NAMALWA (cell line): ENCODE data around the gene NEMP1.
"Not testable (repeated sequence)": the region's sequence is repeated elsewhere in the genome, so short reads cannot be mapped to it uniquely, and the experiment has no call there.

Experiments used
- DNase-seq: peaks from one replicate; pipeline ENCODE4 v3.0.0-alpha.2; 2015; ENCODE audit warnings: low spot score

NEMP1 gene

GRCh38 chr12:57029457-57029856 lies 49.1 kb downstream of the NEMP1 start:
- no peak for DNase-seq

GRCh38 chr12:57027805-57028153 lies 50.8 kb downstream of the NEMP1 start:
- no peak for DNase-seq

- DNase-seq: no peak
Measured at GRCh38 chr12:57027011-57027804, 51.4 kb downstream of the NEMP1 start.

- DNase-seq: no peak
Measured at GRCh38 chr12:57025196-57025595, 53.4 kb downstream of the NEMP1 start.

- DNase-seq: not testable (repeated sequence)
Measured at GRCh38 chr12:57022324-57022723, 56.3 kb downstream of the NEMP1 start.

- DNase-seq: no peak
Measured at GRCh38 chr12:57019983-57020719, 58.4 kb downstream of the NEMP1 start.

GRCh38 chr12:57018906-57019305 lies 59.7 kb downstream of the NEMP1 start:
- no peak for DNase-seq

GRCh38 chr12:57018353-57018752 lies 60.2 kb downstream of the NEMP1 start:
- not testable (repeated sequence) for DNase-seq

GRCh38 chr12:57016348-57016747 lies 62.2 kb downstream of the NEMP1 start, which contains the start of gene TAC3:
Gene TAC3, minus strand, starts transcription at chr12:57016529. Its CDS starts 732 bp downstream, at chr12:57015797.
- DNase-seq: no peak

- DNase-seq: no peak
Measured at GRCh38 chr12:57012600-57013465, 65.8 kb downstream of the NEMP1 start.

- DNase-seq: no peak
Measured at GRCh38 chr12:57011438-57012424, 66.9 kb downstream of the NEMP1 start.

GRCh38 chr12:57010627-57011247 lies 67.9 kb downstream of the NEMP1 start:
- DNase-seq: no peak

GRCh38 chr12:57009949-57010626 lies 68.5 kb downstream of the NEMP1 start:
- no peak for DNase-seq

GRCh38 chr12:57008178-57008577 lies 70.4 kb downstream of the NEMP1 start:
- peak; percentile 84 for DNase-seq

GRCh38 chr12:57006809-57007475 lies 71.6 kb downstream of the NEMP1 start:
- DNase-seq: no peak

- peak; percentile 75 for DNase-seq
Measured at GRCh38 chr12:57005980-57006808, 72.4 kb downstream of the NEMP1 start, which contains the start of gene ZBTB39. Gene ZBTB39, minus strand, starts transcription at chr12:57006546. Its CDS starts 1,629 bp downstream, at chr12:57004917.
